Measurements from ENCODE around the gene LIPF.
"Not testable (repeated sequence)": the region's sequence is repeated elsewhere in the genome, so short reads cannot be mapped to it uniquely, and the experiment has no call there.

LIPF gene

DNA sequence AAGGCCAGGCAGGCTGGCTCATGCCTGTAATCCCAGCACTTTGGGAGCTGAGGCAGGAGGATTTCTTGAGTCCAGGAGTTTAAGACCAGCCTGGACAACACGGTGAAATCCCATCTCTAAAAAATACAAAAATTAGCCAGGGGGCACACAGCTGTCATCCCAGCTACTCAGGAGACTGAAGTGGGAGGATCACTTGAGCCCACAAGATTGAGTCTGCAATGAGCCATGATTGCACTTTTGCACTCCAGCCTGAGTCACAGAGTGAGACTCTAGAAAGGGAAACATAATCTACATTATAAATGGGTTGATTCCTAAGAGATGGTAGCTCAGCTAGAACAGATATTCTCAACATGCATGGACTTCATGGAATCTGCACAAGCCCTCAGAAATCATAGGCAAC, 6.3 kb upstream of the LIPF start:
- in situ Hi-C loops (cut with HindIII; ENCODE audit: low pct_unique_long_range_greater_than_20kb, low sequenced_read_pairs): no loop called here
- DNase-seq (ENCODE audit: low read depth in 1 of 2, low spot score in 1 of 2): no peak

DNA sequence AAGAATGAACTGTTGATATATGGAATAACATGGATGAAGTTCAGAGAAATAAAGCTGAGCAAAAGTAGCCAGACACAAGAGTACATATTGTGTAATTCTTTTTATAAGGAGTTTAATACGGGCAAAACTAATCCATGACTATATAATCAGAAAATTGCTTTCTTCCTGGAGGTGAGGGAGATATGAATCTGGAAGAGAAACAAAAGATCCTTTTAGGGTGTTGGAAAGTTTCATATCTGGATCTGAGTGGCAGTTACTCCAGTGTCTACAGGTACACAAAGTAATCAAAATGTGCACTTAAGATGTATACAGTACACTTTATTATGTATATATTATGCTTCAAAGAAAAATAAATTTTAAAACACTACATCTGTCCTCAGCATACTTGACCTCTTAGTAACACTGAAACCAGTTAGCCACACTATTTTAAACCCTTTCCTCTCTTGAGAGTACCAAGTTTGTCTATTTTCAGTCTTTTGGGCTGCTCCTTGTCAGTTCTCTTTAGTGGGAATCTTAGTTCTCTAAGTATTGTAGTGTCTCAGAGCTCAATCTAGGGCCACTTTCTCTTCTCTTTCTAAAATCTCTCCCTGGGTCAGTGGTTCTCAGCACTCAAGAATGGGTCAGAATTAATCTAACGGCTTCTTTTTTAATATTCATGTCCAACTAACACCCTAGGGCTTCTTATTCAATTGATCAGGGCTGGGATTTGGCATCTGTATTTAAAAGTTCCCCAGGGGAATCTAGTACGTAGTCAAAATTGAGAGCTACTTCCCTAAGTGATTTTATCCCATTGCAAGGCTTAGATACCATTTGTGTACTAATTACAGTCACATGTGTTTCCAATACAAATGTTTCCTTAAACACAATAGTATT, 4.3 kb upstream of the LIPF start:
- no peak for TF ChIP-seq JUND (IDR thresholded peaks at IDR 0.05; ENCODE audit: low read depth)
- in situ Hi-C loops (cut with HindIII; ENCODE audit: low pct_unique_long_range_greater_than_20kb, low sequenced_read_pairs): no loop called here
- DNase-seq (ENCODE audit: low read depth in 1 of 2, low spot score in 1 of 2): no peak

More for the DNA sequence above, 6.3 kb upstream of the LIPF start:
- no peak for TF ChIP-seq JUND (IDR thresholded peaks at IDR 0.05; ENCODE audit: low read depth)

DNA sequence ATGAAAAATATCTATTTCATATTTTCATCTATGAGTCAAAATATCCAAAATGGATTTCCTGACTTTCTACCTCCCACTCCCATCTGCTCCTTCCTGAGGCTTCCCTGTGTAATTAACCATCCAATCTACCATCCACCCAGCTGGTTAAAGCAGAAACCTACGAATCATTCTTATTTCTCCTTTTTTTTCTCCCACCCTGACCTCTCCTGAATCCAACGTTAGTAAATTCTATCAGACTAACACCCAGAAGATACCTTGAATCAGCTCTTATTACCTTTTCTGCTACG, 3.7 kb upstream of the LIPF start:
- in situ Hi-C loops (cut with HindIII; ENCODE audit: low pct_unique_long_range_greater_than_20kb, low sequenced_read_pairs): no loop called here
- no peak for DNase-seq (ENCODE audit: low read depth in 1 of 2, low spot score in 1 of 2)
- TF ChIP-seq JUND (IDR thresholded peaks at IDR 0.05; ENCODE audit: low read depth): no peak

DNA sequence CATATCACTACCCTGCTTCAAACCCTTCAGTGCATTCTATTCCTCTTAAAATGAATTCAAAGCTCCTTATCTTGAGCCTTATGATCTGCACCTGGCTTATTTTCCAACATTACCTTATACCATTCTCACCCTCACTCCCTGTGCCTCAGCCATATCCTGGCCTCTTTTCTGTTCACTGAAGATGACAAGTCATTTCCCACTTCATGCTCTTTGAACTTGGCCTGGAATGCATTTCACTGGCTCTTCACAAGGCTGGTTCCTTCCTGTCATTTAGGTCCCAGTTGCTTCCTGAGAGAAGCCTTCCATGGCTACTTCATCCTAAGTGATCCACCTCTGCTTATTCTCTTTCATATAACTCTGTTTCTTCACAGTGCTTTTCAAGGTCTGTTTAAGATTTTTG, 3.2 kb upstream of the LIPF start:
- no peak for DNase-seq (ENCODE audit: low read depth in 1 of 2, low spot score in 1 of 2)
- in situ Hi-C loops (cut with HindIII; ENCODE audit: low pct_unique_long_range_greater_than_20kb, low sequenced_read_pairs): no loop called here
- TF ChIP-seq JUND (IDR thresholded peaks at IDR 0.05; ENCODE audit: low read depth): no peak

DNA sequence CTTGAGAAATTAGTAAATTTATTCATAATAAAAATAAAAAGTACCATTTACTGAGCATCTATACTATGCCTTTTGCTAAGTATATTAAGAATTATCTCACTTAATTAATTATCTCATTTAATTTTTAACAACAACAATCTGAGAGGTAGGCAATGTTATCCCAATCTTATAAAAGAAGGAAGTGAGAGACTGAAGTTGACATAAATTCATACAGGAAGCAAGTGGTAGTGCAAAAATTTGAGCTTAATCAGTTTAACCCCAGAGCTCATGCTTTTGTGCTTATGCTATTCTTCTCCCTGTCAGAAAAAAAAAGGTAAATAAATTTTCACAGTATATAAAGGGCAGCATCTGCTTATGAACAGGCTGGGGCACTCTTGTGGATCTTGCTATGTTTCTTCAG, 2.7 kb upstream of the LIPF start:
- DNase-seq (ENCODE audit: low read depth in 1 of 2, low spot score in 1 of 2): no peak
- TF ChIP-seq JUND (IDR thresholded peaks at IDR 0.05; ENCODE audit: low read depth): no peak
- in situ Hi-C loops (cut with HindIII; ENCODE audit: low pct_unique_long_range_greater_than_20kb, low sequenced_read_pairs): no loop called here

DNA sequence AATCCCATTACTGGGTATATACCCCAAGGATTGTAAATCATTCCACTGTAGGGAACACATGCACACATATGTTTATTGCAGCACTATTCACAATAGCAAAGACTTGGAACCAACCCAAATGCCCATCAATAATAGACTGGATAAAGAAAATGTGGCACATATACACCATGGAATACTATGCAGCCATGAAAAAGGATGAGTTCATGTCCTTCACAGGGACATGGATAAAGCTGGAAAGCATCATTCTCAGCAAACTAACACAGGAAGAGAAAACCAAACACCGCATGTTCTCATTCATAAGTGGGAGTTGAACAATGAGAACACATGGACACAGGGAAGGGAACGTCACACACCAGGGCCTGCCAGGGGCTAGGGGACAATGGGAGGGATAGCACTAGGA, 1.1 kb upstream of the LIPF start:
- in situ Hi-C loops (cut with HindIII; ENCODE audit: low pct_unique_long_range_greater_than_20kb, low sequenced_read_pairs): not testable (repeated sequence)

DNA sequence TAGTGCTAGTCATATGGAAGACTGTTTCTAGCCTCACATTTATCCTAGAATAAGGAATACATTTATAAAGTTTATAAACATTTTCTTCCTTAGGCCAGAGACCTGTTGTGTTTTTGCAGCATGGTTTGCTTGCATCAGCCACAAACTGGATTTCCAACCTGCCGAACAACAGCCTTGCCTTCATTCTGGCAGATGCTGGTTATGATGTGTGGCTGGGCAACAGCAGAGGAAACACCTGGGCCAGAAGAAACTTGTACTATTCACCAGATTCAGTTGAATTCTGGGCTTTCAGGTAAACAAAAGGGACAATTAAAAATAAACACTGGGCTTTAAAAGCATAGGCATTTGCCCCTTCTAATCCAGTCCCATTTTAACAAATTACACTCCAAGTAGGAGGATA, 4.2 kb downstream of the LIPF start:
- DNase-seq (ENCODE audit: low read depth in 1 of 2, low spot score in 1 of 2): no peak
- in situ Hi-C loops (cut with HindIII; ENCODE audit: low pct_unique_long_range_greater_than_20kb, low sequenced_read_pairs): no loop called here
- no peak for TF ChIP-seq JUND (IDR thresholded peaks at IDR 0.05; ENCODE audit: low read depth)

More for the DNA sequence above, 1.1 kb upstream of the LIPF start:
- DNase-seq (ENCODE audit: low read depth in 1 of 2, low spot score in 1 of 2): not testable (repeated sequence)

DNA sequence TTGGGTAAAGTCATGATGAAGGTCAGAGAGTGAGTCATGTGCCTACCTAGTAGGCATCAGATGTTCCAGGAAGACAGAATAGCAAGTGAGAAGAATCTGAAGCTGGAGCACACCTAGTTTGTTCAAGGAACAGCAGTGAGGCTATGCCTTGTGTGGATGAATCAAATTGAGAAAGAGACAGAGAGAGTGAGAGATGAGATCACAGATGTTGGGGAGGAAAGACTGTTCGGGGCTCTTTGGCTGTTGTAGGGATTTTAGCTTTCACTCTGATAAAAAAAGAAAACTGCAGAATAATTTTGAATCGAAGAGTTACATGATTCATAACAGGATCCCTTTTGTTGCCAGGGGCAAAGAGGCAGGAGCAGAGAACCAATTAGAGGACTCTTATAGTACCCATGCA, 6.3 kb downstream of the LIPF start:
- no peak for TF ChIP-seq JUND (IDR thresholded peaks at IDR 0.05; ENCODE audit: low read depth)
- in situ Hi-C loops (cut with HindIII; ENCODE audit: low pct_unique_long_range_greater_than_20kb, low sequenced_read_pairs): no loop called here
- DNase-seq (ENCODE audit: low read depth in 1 of 2, low spot score in 1 of 2): no peak

DNA sequence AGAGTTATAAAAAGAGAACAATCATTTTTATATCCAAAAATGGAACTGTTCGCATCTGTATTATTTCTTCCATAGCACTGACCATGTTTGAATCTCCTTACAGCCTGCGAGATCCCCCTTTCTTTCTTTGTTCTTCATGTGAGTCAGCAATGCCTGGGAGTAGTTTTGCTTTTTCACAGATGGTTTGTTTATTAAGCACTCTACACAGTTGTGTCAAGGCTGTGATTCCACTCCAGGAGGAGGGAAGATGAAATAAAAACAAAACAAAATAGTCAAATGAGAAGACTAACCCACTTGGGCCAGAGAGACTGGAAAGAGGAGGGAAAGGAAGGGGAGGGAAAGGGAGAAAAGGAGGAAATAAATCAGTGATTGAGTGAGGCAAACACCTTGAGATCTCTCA, 7.8 kb downstream of the LIPF start:
- no peak for TF ChIP-seq JUND (IDR thresholded peaks at IDR 0.05; ENCODE audit: low read depth)
- no peak for DNase-seq (ENCODE audit: low read depth in 1 of 2, low spot score in 1 of 2)
- in situ Hi-C loops (cut with HindIII; ENCODE audit: low pct_unique_long_range_greater_than_20kb, low sequenced_read_pairs): no loop called here

DNA sequence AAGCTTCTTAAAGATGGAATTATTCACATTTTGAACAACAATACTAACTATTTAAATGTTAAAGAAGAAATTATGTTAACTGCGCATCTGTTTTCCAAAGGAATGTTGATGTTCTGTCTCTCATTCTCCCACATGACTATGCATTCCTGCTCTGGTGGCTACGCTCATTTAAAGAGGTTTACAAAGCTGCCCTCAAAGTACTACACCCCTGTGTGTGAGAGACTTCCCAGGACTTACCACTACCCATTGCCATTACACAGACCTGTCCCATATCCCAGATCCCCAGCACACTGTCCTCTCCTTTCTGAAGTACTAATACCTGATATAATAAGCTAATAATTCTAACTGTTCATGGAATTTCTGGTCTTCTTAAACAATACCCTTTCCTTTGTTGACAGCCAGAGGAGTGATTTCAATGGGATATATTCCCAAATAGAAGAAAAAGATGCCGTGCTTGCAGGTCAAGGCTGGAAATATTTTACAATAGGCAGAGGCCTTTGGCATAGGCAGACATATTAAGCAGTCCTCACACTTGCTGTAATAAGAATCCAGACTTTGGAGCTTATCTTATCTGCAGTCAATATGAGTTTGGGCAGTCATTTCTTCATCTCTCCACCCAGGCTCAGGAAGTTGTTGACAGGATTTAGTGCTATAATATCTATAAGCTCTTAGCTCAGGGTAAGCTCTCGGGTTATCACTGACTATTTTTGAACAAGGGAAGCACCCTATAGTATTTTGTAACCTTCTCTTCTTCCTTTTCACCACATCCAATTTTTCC, 12.2 kb downstream of the LIPF start:
- in situ Hi-C loops (cut with HindIII; ENCODE audit: low pct_unique_long_range_greater_than_20kb, low sequenced_read_pairs): no loop called here

DNA sequence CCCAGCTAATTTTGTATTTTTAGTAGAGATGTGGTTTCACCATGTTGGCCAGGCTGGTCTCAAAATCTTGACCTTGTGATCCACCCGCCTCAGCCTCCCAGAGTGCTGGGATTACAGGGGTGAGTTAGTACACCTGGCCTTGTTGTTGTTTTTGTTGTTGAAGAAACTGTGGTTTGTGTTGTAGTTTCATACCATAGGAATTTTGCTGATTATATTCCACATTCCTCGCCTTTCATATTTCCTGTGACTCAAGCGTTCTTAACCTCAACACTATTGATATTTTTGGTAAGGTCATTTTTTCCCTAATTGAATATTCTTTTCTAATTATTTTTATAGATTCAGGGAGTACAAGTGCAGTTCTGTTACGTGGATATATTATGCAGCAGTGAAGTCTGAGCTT, 16.7 kb downstream of the LIPF start:
- in situ Hi-C loops (cut with HindIII; ENCODE audit: low pct_unique_long_range_greater_than_20kb, low sequenced_read_pairs): no loop called here
- TF ChIP-seq JUND (IDR thresholded peaks at IDR 0.05; ENCODE audit: low read depth): no peak
- no peak for DNase-seq (ENCODE audit: low read depth in 1 of 2, low spot score in 1 of 2)

More for the DNA sequence above, 12.2 kb downstream of the LIPF start:
- DNase-seq (ENCODE audit: low read depth in 1 of 2, low spot score in 1 of 2): no peak
- TF ChIP-seq JUND (IDR thresholded peaks at IDR 0.05; ENCODE audit: low read depth): no peak

DNA sequence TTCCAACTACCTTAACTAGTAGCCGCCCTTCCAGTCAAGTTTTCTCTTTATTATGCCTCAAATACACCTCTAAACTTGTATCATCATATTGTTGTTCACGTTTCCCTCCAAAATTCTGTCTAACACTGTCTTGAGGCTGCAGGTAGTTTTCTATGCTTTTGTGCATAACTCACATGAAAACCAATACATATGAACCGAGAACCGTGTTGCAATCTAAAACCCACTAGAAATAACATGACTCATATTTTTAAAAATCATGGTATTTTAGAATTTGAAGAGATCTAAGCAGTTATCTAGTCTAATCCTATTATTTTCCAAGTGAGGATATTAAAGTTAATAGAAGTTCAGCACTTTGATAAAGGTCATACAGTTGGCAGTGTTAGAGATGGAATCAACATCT, 18.2 kb downstream of the LIPF start:
- in situ Hi-C loops (cut with HindIII; ENCODE audit: low pct_unique_long_range_greater_than_20kb, low sequenced_read_pairs): no loop called here
- no peak for TF ChIP-seq JUND (IDR thresholded peaks at IDR 0.05; ENCODE audit: low read depth)

DNA sequence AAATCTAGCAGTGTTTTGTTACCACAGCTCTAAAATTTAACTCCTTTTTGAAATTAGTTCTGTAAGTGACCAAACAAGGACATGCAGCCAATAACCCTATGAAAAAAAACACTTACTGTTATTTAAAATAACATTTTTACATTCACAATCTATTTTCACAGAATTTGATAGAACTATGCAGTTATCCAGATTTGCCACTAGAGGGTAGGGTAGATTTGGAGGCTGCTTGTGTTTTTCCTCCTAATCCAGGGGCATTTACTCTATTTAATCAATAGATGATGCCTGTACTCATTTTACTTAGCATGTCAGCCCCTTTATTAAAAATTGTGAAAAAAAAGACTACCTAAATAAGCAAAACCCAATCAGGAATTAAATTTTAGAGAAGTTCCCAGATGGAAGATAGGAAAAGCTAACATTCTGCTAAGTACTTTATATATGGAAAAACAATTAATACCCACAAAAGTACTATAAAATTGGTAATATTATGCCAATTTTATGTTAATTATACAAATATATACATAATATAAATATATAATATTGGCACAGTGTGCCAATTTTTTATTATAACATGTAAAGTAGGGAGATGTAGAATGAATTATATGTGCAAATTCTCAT, 23.7 kb downstream of the LIPF start:
- peak; percentile 18 to 44 for DNase-seq (ENCODE audit: low read depth in 1 of 2, low spot score in 1 of 2)
- in situ Hi-C loops (cut with HindIII; ENCODE audit: low pct_unique_long_range_greater_than_20kb, low sequenced_read_pairs): no loop called here
- no peak for TF ChIP-seq JUND (IDR thresholded peaks at IDR 0.05; ENCODE audit: low read depth)

More for the DNA sequence above, 18.2 kb downstream of the LIPF start:
- no peak for DNase-seq (ENCODE audit: low read depth in 1 of 2, low spot score in 1 of 2)
